ENCODE measurements around the gene LRRC8E. TPM values are rescaled to one million over a fixed set of nuclear protein-coding genes. Genes with fewer than 3 reads are reported as not detected.

LRRC8E gene
- total and polyA plus RNA-seq, 10 of the 15 experiments (the other 5 are each of a cell fraction or from before 2014, with no cell fraction given) = 0.04 to 0.32 (median 0.25) TPM; not detected in 7

DNA sequence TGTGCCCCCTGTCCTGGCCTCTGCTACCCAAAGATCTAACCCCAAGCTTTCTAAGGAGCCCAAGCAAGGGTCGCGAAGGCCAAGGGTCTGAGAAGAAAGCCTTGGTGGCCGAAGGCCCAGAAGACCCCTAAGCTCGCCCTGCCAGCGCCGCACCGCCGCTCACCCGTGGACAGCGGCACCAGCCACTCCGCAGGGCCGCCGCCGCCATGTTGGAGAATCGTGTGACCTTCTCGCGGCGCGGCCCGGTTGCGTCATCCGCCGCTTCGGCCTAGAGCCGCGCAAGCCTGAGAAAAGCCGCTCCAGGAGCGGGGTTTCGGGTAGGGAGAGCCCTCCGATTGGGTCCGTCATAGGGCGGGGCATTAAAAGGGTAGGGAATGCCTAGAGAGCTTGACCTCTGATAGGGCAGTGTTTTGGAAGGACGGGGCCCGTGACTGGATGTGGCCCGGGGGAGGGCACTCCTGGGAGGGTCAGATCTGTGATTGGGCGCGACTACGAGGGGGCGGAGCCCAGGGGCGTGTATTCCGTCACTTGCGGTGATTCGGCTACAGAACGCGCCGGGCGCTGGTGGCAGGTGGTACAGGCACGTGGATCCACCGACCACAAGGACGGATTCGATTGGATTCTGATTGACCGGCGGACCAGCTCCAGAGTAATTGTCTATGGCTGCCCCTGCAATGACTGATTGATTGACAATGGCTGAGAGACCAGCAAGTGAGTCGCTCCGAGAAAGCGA is 55.3 kb downstream of the LRRC8E start, which contains the start of gene TIMM44 (continued):
- TF ChIP-seq, protein P1, sequence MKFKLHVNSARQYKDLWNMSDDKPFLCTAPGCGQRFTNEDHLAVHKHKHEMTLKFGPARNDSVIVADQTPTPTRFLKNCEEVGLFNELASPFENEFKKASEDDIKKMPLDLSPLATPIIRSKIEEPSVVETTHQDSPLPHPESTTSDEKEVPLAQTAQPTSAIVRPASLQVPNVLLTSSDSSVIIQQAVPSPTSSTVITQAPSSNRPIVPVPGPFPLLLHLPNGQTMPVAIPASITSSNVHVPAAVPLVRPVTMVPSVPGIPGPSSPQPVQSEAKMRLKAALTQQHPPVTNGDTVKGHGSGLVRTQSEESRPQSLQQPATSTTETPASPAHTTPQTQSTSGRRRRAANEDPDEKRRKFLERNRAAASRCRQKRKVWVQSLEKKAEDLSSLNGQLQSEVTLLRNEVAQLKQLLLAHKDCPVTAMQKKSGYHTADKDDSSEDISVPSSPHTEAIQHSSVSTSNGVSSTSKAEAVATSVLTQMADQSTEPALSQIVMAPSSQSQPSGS (IDR thresholded peaks at IDR 0.05; ENCODE audit: low read length) = 0 out of 2 replicates have a peak, but pooled peaks have one; percentile 11
- TF ChIP-seq SMAD5 (IDR thresholded peaks at IDR 0.05; ENCODE audit: low read depth) (peak; percentile 75), SRF (IDR thresholded peaks at IDR 0.05; ENCODE audit: low read depth in 2 of 2, low read length in 2 of 2) (0 out of 4 replicates have a peak, but pooled peaks of 1 of the 2 experiments have one; percentile 46), TARDBP (IDR thresholded peaks at IDR 0.05; ENCODE audit: borderline replicate concordance) (no peak), NR2C2 (IDR thresholded peaks at IDR 0.05; ENCODE audit: borderline replicate concordance, control insufficient read depth, insufficient read length, low read depth) (no peak), SPI1 (IDR thresholded peaks at IDR 0.05; ENCODE audit: borderline replicate concordance, insufficient read depth, low read depth, low read length) (no peak), MYB (IDR thresholded peaks at IDR 0.05; ENCODE audit: borderline replicate concordance, low read depth, low read length) (no peak), EGR1 (IDR thresholded peaks at IDR 0.05; ENCODE audit: borderline replicate concordance in 1 of 2, low read depth in 2 of 2, low read length in 2 of 2) (peak in 1 of 2 experiments; percentile 1; a peak in 1 of 3 replicates), BACH1 (IDR thresholded peaks at IDR 0.05; ENCODE audit: borderline replicate concordance) (0 out of 2 replicates have a peak, but pooled peaks have one; percentile 45), ZNF274 (IDR thresholded peaks at IDR 0.05; ENCODE audit: insufficient read depth, insufficient read length) (no peak)
- TF ChIP-seq, protein P2, sequence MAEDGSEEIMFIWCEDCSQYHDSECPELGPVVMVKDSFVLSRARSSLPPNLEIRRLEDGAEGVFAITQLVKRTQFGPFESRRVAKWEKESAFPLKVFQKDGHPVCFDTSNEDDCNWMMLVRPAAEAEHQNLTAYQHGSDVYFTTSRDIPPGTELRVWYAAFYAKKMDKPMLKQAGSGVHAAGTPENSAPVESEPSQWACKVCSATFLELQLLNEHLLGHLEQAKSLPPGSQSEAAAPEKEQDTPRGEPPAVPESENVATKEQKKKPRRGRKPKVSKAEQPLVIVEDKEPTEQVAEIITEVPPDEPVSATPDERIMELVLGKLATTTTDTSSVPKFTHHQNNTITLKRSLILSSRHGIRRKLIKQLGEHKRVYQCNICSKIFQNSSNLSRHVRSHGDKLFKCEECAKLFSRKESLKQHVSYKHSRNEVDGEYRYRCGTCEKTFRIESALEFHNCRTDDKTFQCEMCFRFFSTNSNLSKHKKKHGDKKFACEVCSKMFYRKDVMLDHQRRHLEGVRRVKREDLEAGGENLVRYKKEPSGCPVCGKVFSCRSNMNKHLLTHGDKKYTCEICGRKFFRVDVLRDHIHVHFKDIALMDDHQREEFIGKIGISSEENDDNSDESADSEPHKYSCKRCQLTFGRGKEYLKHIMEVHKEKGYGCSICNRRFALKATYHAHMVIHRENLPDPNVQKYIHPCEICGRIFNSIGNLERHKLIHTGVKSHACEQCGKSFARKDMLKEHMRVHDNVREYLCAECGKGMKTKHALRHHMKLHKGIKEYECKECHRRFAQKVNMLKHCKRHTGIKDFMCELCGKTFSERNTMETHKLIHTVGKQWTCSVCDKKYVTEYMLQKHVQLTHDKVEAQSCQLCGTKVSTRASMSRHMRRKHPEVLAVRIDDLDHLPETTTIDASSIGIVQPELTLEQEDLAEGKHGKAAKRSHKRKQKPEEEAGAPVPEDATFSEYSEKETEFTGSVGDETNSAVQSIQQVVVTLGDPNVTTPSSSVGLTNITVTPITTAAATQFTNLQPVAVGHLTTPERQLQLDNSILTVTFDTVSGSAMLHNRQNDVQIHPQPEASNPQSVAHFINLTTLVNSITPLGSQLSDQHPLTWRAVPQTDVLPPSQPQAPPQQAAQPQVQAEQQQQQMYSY (CRISPR knock-in tag; IDR thresholded peaks at IDR 0.05) = no peak
- TF ChIP-seq, protein P3, sequence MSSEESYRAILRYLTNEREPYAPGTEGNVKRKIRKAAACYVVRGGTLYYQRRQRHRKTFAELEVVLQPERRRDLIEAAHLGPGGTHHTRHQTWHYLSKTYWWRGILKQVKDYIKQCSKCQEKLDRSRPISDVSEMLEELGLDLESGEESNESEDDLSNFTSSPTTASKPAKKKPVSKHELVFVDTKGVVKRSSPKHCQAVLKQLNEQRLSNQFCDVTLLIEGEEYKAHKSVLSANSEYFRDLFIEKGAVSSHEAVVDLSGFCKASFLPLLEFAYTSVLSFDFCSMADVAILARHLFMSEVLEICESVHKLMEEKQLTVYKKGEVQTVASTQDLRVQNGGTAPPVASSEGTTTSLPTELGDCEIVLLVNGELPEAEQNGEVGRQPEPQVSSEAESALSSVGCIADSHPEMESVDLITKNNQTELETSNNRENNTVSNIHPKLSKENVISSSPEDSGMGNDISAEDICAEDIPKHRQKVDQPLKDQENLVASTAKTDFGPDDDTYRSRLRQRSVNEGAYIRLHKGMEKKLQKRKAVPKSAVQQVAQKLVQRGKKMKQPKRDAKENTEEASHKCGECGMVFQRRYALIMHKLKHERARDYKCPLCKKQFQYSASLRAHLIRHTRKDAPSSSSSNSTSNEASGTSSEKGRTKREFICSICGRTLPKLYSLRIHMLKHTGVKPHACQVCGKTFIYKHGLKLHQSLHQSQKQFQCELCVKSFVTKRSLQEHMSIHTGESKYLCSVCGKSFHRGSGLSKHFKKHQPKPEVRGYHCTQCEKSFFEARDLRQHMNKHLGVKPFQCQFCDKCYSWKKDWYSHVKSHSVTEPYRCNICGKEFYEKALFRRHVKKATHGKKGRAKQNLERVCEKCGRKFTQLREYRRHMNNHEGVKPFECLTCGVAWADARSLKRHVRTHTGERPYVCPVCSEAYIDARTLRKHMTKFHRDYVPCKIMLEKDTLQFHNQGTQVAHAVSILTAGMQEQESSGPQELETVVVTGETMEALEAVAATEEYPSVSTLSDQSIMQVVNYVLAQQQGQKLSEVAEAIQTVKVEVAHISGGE (CRISPR knock-in tag; IDR thresholded peaks at IDR 0.05) = no peak
- TF ChIP-seq, protein P4, sequence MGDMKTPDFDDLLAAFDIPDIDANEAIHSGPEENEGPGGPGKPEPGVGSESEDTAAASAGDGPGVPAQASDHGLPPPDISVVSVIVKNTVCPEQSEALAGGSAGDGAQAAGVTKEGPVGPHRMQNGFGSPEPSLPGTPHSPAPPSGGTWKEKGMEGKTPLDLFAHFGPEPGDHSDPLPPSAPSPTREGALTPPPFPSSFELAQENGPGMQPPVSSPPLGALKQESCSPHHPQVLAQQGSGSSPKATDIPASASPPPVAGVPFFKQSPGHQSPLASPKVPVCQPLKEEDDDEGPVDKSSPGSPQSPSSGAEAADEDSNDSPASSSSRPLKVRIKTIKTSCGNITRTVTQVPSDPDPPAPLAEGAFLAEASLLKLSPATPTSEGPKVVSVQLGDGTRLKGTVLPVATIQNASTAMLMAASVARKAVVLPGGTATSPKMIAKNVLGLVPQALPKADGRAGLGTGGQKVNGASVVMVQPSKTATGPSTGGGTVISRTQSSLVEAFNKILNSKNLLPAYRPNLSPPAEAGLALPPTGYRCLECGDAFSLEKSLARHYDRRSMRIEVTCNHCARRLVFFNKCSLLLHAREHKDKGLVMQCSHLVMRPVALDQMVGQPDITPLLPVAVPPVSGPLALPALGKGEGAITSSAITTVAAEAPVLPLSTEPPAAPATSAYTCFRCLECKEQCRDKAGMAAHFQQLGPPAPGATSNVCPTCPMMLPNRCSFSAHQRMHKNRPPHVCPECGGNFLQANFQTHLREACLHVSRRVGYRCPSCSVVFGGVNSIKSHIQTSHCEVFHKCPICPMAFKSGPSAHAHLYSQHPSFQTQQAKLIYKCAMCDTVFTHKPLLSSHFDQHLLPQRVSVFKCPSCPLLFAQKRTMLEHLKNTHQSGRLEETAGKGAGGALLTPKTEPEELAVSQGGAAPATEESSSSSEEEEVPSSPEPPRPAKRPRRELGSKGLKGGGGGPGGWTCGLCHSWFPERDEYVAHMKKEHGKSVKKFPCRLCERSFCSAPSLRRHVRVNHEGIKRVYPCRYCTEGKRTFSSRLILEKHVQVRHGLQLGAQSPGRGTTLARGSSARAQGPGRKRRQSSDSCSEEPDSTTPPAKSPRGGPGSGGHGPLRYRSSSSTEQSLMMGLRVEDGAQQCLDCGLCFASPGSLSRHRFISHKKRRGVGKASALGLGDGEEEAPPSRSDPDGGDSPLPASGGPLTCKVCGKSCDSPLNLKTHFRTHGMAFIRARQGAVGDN (IDR thresholded peaks at IDR 0.05) = no peak
- TF ChIP-seq, protein P5, sequence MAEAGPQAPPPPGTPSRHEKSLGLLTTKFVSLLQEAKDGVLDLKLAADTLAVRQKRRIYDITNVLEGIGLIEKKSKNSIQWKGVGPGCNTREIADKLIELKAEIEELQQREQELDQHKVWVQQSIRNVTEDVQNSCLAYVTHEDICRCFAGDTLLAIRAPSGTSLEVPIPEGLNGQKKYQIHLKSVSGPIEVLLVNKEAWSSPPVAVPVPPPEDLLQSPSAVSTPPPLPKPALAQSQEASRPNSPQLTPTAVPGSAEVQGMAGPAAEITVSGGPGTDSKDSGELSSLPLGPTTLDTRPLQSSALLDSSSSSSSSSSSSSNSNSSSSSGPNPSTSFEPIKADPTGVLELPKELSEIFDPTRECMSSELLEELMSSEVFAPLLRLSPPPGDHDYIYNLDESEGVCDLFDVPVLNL (IDR thresholded peaks at IDR 0.05; ENCODE audit: low read depth, low read length) = no peak
